Ovary (tissue), 9 donors: ENCODE measurements around the gene DEFB112. TPM values are rescaled to one million over a fixed set of nuclear protein-coding genes. Genes with fewer than 3 reads are reported as not detected.

ENCODE experiments used
- DNase-seq, 5 donors: peaks; one replicate each; pipeline ENCODE4 v3.0.0-alpha.2; 2019 to 2020
- H3K27ac ChIP-seq, 2 donors: fragments of 200-600 bp; one replicate each; pipeline versions ENCODE4 v1.5.1 to v1.8.0; 2019 to 2022
- H3K27me3 ChIP-seq: fragments of 200-600 bp; one replicate; pipeline ENCODE4 v1.8.0; 2022
- H3K36me3 ChIP-seq: fragments of 200-600 bp; sonication (generic); one replicate; pipeline ENCODE4 v1.5.1; 2019
- H3K4me1 ChIP-seq: one replicate; pipeline ENCODE4 v1.8.1; 2013; ENCODE audit warnings: mild to moderate bottlenecking, moderate library complexity; ENCODE audit not compliant: insufficient read depth
- H3K4me3 ChIP-seq: fragments of 200-600 bp; sonication (generic); one replicate; pipeline ENCODE4 v1.5.1; 2017
- H3K9me3 ChIP-seq, 2 donors: fragments of 200-600 bp in 1 of 2; sonication (generic) in 1 of 2; one replicate each; pipeline versions ENCODE4 v1.5.1 to v1.8.1; 2013 to 2019; ENCODE audit warnings: mild to moderate bottlenecking in 1 of 2, moderate library complexity in 1 of 2
- EP300 ChIP-seq: sonication (generic); formaldehyde crosslinking; IDR thresholded peaks from one replicate; pipeline ENCODE4 v1.6.1; 2017; ENCODE audit warnings: antibody characterized with exemption
- POLR2A ChIP-seq: fragments of 450-650 bp; IDR thresholded peaks from one replicate; pipeline ENCODE4 v1.6.1; 2017; ENCODE audit warnings: antibody characterized with exemption, mild to moderate bottlenecking, moderate library complexity
- WGBS, 3 donors: extraction: QIAGEN DNeasy Blood & Tissue Kit in 1 of 3; methylation state at CpG; one replicate each; pipeline versions ENCODE4 v1.1.5 to v1.1.7; 2013 to 2017; 5-methylcytosine and 5-hydroxymethylcytosine counted together
- intact Hi-C, 4 donors: fragments of 100-400 bp; cut with DNase I; formaldehyde crosslinking; loops; one replicate each; pipeline versions ENCODE4 v1.11.0 to v1.15.1; 2022 to 2023
- polyA plus RNA-seq, 2 donors: library from polyadenylated mRNA; stranded (reverse); fragments of 200-250 nt in 1 of 2; fragments of 350-450 nt in 1 of 2; fragmentation: Illumina TruSeq in 1 of 2; extraction: RNeasy Lipid Tissue Mini Kit (QIAGEN cat#74804) in 1 of 2; gene quantifications; one replicate each; pipeline ENCODE4 v1.2.3, GENCODE V29; 2013 to 2014
- total RNA-seq, 7 donors: library from RNA; depleted of rRNA in 2 of 7; stranded (reverse); fragments of >200 nt in 2 of 7; fragmentation: NEBNext Ultra II Directional in 3 of 7; extraction: Animal tissue kit (Norgen Biotek cat#: 25700) in 3 of 7; gene quantifications; one replicate each; pipeline versions ENCODE4 v1.1.0 to v1.2.4, GENCODE V29; 2016 to 2023
- TF ChIP-seq, protein P1 (sequence below), 3 donors: fragments of 450-650 bp in 2 of 3; fragments of 200-600 bp in 1 of 3; IDR thresholded peaks; one replicate each; pipeline versions ENCODE4 v1.5.1 to v1.8.0; 2016 to 2022; ENCODE audit warnings: antibody characterized with exemption in 3 of 3, mild to moderate bottlenecking in 1 of 3
- donor health status: DM: no; HTN: no; CAD: no; lungs with moderate emphysema.
- donor health status: DM: no; HTN: no; CAD: no.
- donor health status: Bipolar disorder and iron deficiency.
- donor health status: DM: yes; HTN: yes; CAD: no.
- donor health status: DM: no; HTN: no; CAD: no.
- donor health status: DM: yes; HTN: yes; CAD: no.

Gene DEFB112
- total and polyA plus RNA-seq, 9 donors, result not detected

DNA sequence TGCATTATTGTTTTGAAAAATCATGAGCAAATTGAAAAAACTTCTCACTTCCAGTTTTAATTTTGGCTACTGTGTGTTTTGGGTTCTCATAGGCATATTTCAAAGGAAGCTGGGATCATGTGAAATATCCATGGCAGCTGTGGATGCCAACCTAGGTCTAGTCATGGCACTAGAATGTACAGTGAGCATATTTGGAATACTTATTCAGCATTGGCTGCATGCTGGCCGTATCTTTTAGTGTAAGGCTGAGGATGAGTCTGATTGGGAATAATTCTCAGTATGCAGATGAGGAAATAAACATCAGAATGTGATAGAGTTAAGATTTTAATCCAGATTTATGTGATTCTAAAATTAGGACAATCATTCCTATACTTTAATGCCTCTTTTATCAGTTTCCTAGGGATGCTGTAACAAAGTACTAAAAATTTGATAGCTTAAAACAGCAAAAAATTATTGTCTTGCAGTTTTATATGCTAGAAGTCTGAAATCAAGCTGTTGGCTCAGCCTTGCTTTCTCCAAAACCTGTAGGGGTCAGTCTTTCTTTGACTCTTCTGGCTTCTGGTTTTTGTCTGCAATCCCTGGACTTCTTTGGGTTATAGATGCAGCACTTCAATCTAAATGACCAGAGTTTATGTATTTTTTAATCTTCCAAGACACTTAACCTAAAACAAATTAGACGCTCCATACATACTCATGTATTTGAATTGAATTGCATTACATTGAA, 37.7 kb upstream of the DEFB112 start:
- H3K4me1 ChIP-seq, result no peaks in the 10 kb centered on the region
- TF ChIP-seq, protein P1, sequence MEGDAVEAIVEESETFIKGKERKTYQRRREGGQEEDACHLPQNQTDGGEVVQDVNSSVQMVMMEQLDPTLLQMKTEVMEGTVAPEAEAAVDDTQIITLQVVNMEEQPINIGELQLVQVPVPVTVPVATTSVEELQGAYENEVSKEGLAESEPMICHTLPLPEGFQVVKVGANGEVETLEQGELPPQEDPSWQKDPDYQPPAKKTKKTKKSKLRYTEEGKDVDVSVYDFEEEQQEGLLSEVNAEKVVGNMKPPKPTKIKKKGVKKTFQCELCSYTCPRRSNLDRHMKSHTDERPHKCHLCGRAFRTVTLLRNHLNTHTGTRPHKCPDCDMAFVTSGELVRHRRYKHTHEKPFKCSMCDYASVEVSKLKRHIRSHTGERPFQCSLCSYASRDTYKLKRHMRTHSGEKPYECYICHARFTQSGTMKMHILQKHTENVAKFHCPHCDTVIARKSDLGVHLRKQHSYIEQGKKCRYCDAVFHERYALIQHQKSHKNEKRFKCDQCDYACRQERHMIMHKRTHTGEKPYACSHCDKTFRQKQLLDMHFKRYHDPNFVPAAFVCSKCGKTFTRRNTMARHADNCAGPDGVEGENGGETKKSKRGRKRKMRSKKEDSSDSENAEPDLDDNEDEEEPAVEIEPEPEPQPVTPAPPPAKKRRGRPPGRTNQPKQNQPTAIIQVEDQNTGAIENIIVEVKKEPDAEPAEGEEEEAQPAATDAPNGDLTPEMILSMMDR (IDR thresholded peaks at IDR 0.05), result no peak
- TF ChIP-seq POLR2A (no peak), EP300 (no peak)
- WGBS, 3 donors, result 47 to 50% (median 50%) methylated on average over 2 of the region's 2 CpGs
- no peak overlapping the region for H3K27ac ChIP-seq
- H3K27me3 ChIP-seq, result no peaks in the 10 kb centered on the region
- DNase-seq, result no peak
- H3K36me3 ChIP-seq, result no peaks in the 10 kb centered on the region
- H3K4me3 ChIP-seq, result no peak overlapping the region
- intact Hi-C loops, result no loop called here
- no peaks in the 10 kb centered on the region for H3K9me3 ChIP-seq

DNA sequence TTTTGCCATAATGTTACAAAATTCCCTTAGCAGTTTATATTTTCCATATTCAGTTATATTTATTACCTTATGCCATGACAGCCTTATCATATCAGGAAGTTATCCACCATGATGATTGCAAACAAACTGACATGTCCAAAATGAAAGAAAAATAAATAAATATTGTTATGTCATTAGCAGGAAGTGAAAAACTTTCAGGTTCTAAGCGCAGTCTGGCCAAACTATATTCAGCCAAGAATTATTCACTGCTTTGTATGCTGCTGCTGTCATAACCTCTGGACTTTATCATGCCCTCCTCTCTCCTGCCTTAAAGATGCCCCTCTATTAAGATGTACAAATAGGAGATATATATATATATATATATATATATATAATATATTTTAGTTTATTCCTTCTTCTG, 27.7 kb upstream of the DEFB112 start:
- Histone ChIP-seq H3K36me3 (no peaks in the 10 kb centered on the region), H3K9me3 (no peaks in the 10 kb centered on the region), H3K27me3 (no peaks in the 10 kb centered on the region), H3K27ac (no peak overlapping the region), H3K4me3 (no peak overlapping the region), H3K4me1 (no peaks in the 10 kb centered on the region)
- no peak for DNase-seq
- 0 to 2% (median 0%) methylated on average over 1 of the region's 1 CpG for WGBS, 3 donors
- intact Hi-C loops, result no loop called here
- TF ChIP-seq, protein P1 (IDR thresholded peaks at IDR 0.05), result no peak
- TF ChIP-seq EP300, result no peak
- no peak for TF ChIP-seq POLR2A

DNA sequence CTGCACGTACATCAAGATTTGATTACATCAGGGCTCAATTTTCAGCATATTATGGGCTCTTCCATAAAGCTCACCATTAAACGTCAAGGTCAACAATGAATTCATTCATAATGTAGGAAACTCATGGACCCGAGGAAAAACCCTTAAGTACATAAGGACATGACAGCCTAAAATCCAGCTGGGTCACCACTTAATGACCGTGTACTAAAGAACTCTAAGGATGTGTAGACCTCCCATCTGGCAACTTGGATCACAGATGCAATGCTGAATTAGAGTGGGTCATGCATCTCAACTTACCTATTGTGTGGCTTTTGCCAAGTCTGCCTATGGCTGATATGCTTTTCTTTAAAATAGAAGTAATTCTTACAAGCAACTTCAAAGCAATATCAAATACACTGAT, 26.7 kb upstream of the DEFB112 start:
- DNase-seq, result no peak
- 82 to 86% (median 85%) methylated on average over 4 of the region's 4 CpGs for WGBS, 3 donors
- Histone ChIP-seq H3K9me3 (no peaks in the 10 kb centered on the region), H3K4me1 (no peaks in the 10 kb centered on the region), H3K27me3 (no peaks in the 10 kb centered on the region), H3K27ac (no peak overlapping the region), H3K36me3 (no peaks in the 10 kb centered on the region), H3K4me3 (no peak overlapping the region)
- TF ChIP-seq EP300 (no peak), POLR2A (no peak)
- TF ChIP-seq, protein P1 (IDR thresholded peaks at IDR 0.05), result no peak
- intact Hi-C loops, result no loop called here

DNA sequence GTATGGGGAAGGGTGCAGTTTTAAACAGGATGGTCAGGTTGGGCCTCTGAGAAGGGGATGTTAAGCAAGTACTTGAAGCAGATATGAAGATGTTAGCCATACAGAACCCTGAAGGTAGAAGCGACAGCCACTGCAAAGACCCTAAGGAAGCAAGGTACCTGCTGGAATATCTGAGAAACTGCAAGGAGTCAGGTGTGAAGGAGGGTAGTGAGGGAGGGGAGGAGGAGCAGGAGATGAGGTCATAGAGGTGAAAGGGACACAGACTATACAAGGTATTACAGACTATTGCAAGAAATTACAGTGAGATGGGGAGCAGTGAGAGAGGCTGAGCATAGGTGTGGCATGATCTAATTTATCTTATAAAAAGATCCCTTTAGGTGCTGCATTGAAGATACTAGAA, 22.2 kb upstream of the DEFB112 start:
- DNase-seq, result no peak
- H3K4me1 ChIP-seq, result no peaks in the 10 kb centered on the region
- no peak overlapping the region for H3K4me3 ChIP-seq
- no peaks in the 10 kb centered on the region for H3K9me3 ChIP-seq
- TF ChIP-seq POLR2A (no peak), EP300 (no peak)
- TF ChIP-seq, protein P1 (IDR thresholded peaks at IDR 0.05), result no peak
- WGBS, 3 donors, result 81 to 95% (median 85%) methylated on average over 1 of the region's 1 CpG
- H3K27me3 ChIP-seq, result no peaks in the 10 kb centered on the region
- no peaks in the 10 kb centered on the region for H3K36me3 ChIP-seq
- intact Hi-C loops, result no loop called here
- no peak overlapping the region for H3K27ac ChIP-seq
